ENCODE data around the gene PUS10. TPM values are rescaled to one million over a fixed set of nuclear protein-coding genes. Genes with fewer than 3 reads are reported as not detected.

The PUS10 gene
- total and polyA plus RNA-seq, 2 of the 4 experiments (the other 2 are of a cell fraction), result 4.4 to 5.7 TPM

DNA sequence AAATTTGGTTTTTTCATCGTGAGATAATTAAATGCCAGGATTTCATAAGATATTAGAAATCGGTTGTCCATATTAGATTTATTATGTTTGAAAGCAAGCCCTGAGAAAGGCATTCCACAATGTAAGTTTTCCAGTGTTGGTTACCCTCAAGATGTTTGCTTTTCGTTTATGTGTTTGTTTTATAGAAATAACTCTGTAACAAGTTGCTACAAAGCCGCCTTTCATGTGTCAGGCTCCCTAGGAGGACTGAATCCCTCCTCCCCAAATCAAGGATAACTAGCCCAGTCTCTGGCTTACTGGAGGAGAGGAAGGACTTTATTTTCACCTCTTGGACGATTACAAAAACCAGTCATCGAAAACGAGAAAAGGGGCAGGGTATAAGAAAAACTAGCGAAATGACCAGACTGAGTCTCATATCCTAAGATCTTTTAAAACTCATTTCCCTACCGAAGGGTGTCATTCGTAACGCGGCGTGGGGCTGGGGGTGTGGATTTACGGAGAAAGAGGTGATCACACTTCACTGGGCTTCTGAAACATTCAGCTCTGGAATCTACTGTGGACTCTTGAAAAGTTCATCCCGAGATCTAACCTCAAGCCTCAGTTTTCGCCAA, 1.6 kb downstream of the PUS10 start:
- in situ Hi-C loops (cut with MboI; ENCODE audit: low sequenced_read_pairs), result no loop called here
- TF ChIP-seq, protein P1, sequence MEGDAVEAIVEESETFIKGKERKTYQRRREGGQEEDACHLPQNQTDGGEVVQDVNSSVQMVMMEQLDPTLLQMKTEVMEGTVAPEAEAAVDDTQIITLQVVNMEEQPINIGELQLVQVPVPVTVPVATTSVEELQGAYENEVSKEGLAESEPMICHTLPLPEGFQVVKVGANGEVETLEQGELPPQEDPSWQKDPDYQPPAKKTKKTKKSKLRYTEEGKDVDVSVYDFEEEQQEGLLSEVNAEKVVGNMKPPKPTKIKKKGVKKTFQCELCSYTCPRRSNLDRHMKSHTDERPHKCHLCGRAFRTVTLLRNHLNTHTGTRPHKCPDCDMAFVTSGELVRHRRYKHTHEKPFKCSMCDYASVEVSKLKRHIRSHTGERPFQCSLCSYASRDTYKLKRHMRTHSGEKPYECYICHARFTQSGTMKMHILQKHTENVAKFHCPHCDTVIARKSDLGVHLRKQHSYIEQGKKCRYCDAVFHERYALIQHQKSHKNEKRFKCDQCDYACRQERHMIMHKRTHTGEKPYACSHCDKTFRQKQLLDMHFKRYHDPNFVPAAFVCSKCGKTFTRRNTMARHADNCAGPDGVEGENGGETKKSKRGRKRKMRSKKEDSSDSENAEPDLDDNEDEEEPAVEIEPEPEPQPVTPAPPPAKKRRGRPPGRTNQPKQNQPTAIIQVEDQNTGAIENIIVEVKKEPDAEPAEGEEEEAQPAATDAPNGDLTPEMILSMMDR (conservative IDR thresholded peaks at IDR 0.05; ENCODE audit: low read depth, low read length), result no peak
- TF ChIP-seq ELK1 (IDR thresholded peaks at IDR 0.05; ENCODE audit: borderline replicate concordance, low read depth, low read length) (no peak), CEBPB (IDR thresholded peaks at IDR 0.05; ENCODE audit: low read depth, low read length) (no peak), RCOR1 (IDR thresholded peaks at IDR 0.05; ENCODE audit: insufficient replicate concordance, low read length) (no peak), NFE2L2 (IDR thresholded peaks at IDR 0.05; ENCODE audit: low read depth, low read length) (no peak), MXI1 (IDR thresholded peaks at IDR 0.05; ENCODE audit: borderline replicate concordance, low read depth, low read length) (no peak), MAZ (IDR thresholded peaks at IDR 0.05; ENCODE audit: borderline replicate concordance, low read depth, low read length) (no peak), MAFK (IDR thresholded peaks at IDR 0.05; ENCODE audit: low read depth, low read length) (no peak), FOS (IDR thresholded peaks at IDR 0.05; ENCODE audit: low read depth, low read length) (no peak), POLR2A (IDR thresholded peaks at IDR 0.05; ENCODE audit: low read depth, low read length) (no peak), RAD21 (IDR thresholded peaks at IDR 0.05; ENCODE audit: low read length) (no peak), USF2 (IDR thresholded peaks at IDR 0.05; ENCODE audit: low read depth, low read length) (no peak), RFX5 (IDR thresholded peaks at IDR 0.05; ENCODE audit: low read depth, low read length) (no peak), SMC3 (IDR thresholded peaks at IDR 0.05; ENCODE audit: low read depth, low read length) (no peak), CHD1 (IDR thresholded peaks at IDR 0.05; ENCODE audit: low read depth, low read length) (no peak)

More for the DNA sequence above, 1.6 kb downstream of the PUS10 start:
- H3K18ac ChIP-seq (ENCODE audit: low read depth, low read length), result no peak overlapping the region
- H3K9me3 ChIP-seq (ENCODE audit: control insufficient read depth, insufficient read depth, low read length), result no peaks in the 10 kb centered on the region
- H4K20me1 ChIP-seq (ENCODE audit: insufficient read depth, low read length), result peaks cover 6% of the 10 kb centered on the region
- H3K23ac ChIP-seq (ENCODE audit: low read depth, low read length), result peak overlapping the region; percentile 89
- no peak for DNase-seq
- H3K14ac ChIP-seq (replicated peaks; ENCODE audit: low read depth, low read length), result peak overlapping the region; percentile 65
- no CpG with 5 or more reads among the region's 16 CpGs for WGBS, 2 experiments (ENCODE audit: extremely low coverage in 2 of 2, insufficient read length in 1 of 2)
- H2BK20ac ChIP-seq (ENCODE audit: low read depth, low read length), result no peak overlapping the region
- no TSS peak for BruUV-seq (replicated peaks)
- ATAC-seq (ENCODE audit: low read depth), result peak; percentile 1; the same call in 1 of the 2 replicates
- H4K8ac ChIP-seq (ENCODE audit: low read depth in 2 of 2, low read length in 2 of 2), result peak overlapping the region; percentile 88 to 97
- H3K36me3 ChIP-seq (ENCODE audit: control insufficient read depth, insufficient read depth, low read length), result peaks cover 4% of the 10 kb centered on the region; the same call in 1 of the 2 replicates
- H2BK15ac ChIP-seq (ENCODE audit: low read depth, low read length), result peak overlapping the region; percentile 90; the same call in 2 of the 3 replicates
- H2BK5ac ChIP-seq (ENCODE audit: low read depth, low read length, poor library complexity, severe bottlenecking), result peak overlapping the region; percentile 92
- H3K4me2 ChIP-seq (ENCODE audit: low read depth, low read length), result peak overlapping the region; percentile 83
- ChIA-PET POLR2A (ENCODE audit: unreplicated experiment) (no interaction called here), CTCF (no interaction called here)
- no peaks in the 10 kb centered on the region; the same call in 1 of the 2 replicates for H3K9me1 ChIP-seq (ENCODE audit: insufficient read depth, low read length)
- peak overlapping the region; percentile 72 for H4K5ac ChIP-seq (ENCODE audit: low read depth, low read length)
- H2AK5ac ChIP-seq (ENCODE audit: low read depth, low read length), result peak overlapping the region; percentile 37
- H3K56ac ChIP-seq (ENCODE audit: extremely low read depth, insufficient read depth, low read length), result peak overlapping the region; percentile 92
- H3K27ac ChIP-seq (ENCODE audit: insufficient read depth, low read length), result peak overlapping the region; percentile 83
- H3K4me3 ChIP-seq (ENCODE audit: insufficient read depth, low read depth, low read length), result peak overlapping the region; percentile 66
- no peaks in the 10 kb centered on the region for H3K27me3 ChIP-seq (ENCODE audit: control insufficient read depth, insufficient read depth, low read length)
- H4K91ac ChIP-seq (ENCODE audit: insufficient read depth, low read depth, low read length), result peak overlapping the region; percentile 97
- no peaks in the 10 kb centered on the region; the same call in 1 of the 2 replicates for H3K4me1 ChIP-seq (ENCODE audit: control insufficient read depth, insufficient read depth, low read length)
- H2AFZ ChIP-seq (replicated peaks; ENCODE audit: low read length, poor library complexity), result peak overlapping the region; percentile 95
- dilution Hi-C loops (cut with HindIII; ENCODE audit: low sequenced_read_pairs, unreplicated experiment), result no loop called here
- intact Hi-C loops (cut with micrococcal nuclease), result loop anchor here (2.0 kb wide), 1 partner anchor 134 kb away; no protein-coding TSS in a partner anchor
- peak overlapping the region; percentile 79; the same call in 1 of the 2 replicates for H2BK120ac ChIP-seq (ENCODE audit: low read depth, low read length)
- peak overlapping the region; percentile 81 for H3K4ac ChIP-seq (ENCODE audit: low read depth, low read length)
- peak overlapping the region; percentile 71 for H2AK9ac ChIP-seq (replicated peaks; ENCODE audit: low read depth, low read length, poor library complexity)
- H3K9ac ChIP-seq (ENCODE audit: low read depth, low read length), result peak overlapping the region; percentile 76
- H3K79me1 ChIP-seq (ENCODE audit: low read depth in 1 of 2, low read length in 2 of 2), result peaks cover 6 to 25% of the 10 kb centered on the region in 2 experiments; a peak in 3 of 4 replicates
